ENCODE data around the gene CDK14. TPM values are rescaled to one million over a fixed set of nuclear protein-coding genes. Genes with fewer than 3 reads are reported as not detected.

The CDK14 gene
- polyA plus RNA-seq, 3 donors = 1.7 to 2.5 (median 2.1) TPM

DNA sequence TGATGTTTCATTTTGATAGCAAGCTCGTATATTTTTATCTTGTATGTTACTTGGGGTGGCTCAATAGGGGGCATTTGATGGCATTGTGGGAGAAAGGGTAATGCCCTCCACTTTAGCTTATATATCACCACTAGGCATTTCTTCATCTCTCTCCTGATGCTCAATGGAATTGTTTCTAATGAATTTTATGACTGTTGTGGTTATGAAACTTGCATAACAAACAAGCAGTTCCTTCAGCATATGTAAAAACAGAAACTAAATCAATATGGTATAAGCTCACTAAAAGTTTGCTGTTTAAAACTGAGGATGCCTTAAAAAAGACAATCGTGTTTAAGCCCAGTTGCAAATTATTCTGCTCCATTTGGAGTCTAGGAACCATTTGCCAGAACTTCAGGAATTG lies 75.5 kb downstream of the CDK14 start:
- H4K20me1 ChIP-seq (ENCODE audit: insufficient read depth, low read length) = no peaks in the 10 kb centered on the region
- peaks cover 4% of the 10 kb centered on the region for H3K79me2 ChIP-seq (ENCODE audit: insufficient read depth, low read length)
- intact Hi-C loops (cut with micrococcal nuclease) = no loop called here
- H3K27ac ChIP-seq (ENCODE audit: low read depth in 1 of 2, low read length in 2 of 2) = no peak overlapping the region
- H3K4me3 ChIP-seq (replicated peaks in 1 of 3; ENCODE audit: low read depth in 2 of 3, low read length in 3 of 3) = no peak overlapping the region
- Mint-ChIP-seq H3K9me3 (peaks cover 0 to 3% (median 0%) of the 10 kb centered on the region in 7 donors), H3K36me3 (peaks cover 4 to 6% of the 10 kb centered on the region in 2 donors), H3K27ac (no peak overlapping the region), H3K27me3 (ENCODE audit: low read depth in 3 of 3) (no peaks in the 10 kb centered on the region), H3K4me1 (peaks cover 10% of the 10 kb centered on the region), H3K4me3 (no peak overlapping the region)
- H3K9ac ChIP-seq (ENCODE audit: insufficient read depth, low read length, poor library complexity, severe bottlenecking) = no peak overlapping the region
- WGBS (ENCODE audit: insufficient coverage) = 100% methylated on average over 1 of the region's 2 CpGs
- H3K27me3 ChIP-seq (ENCODE audit: control insufficient read depth in 2 of 2, insufficient read depth in 2 of 2, low read length in 2 of 2) = no peaks in the 10 kb centered on the region
- DNase-seq = no peak
- H3K9me3 ChIP-seq (replicated peaks in 1 of 2; ENCODE audit: control insufficient read depth in 1 of 2, insufficient read depth in 1 of 2, low read length in 2 of 2) = no peaks in the 10 kb centered on the region
- no peaks in the 10 kb centered on the region for H3K36me3 ChIP-seq (replicated peaks in 1 of 2; ENCODE audit: control insufficient read depth in 1 of 2, insufficient read depth in 2 of 2, low read length in 2 of 2)
- TF ChIP-seq, protein P1, sequence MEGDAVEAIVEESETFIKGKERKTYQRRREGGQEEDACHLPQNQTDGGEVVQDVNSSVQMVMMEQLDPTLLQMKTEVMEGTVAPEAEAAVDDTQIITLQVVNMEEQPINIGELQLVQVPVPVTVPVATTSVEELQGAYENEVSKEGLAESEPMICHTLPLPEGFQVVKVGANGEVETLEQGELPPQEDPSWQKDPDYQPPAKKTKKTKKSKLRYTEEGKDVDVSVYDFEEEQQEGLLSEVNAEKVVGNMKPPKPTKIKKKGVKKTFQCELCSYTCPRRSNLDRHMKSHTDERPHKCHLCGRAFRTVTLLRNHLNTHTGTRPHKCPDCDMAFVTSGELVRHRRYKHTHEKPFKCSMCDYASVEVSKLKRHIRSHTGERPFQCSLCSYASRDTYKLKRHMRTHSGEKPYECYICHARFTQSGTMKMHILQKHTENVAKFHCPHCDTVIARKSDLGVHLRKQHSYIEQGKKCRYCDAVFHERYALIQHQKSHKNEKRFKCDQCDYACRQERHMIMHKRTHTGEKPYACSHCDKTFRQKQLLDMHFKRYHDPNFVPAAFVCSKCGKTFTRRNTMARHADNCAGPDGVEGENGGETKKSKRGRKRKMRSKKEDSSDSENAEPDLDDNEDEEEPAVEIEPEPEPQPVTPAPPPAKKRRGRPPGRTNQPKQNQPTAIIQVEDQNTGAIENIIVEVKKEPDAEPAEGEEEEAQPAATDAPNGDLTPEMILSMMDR (IDR thresholded peaks at IDR 0.05) = no peak
- H3K4me1 ChIP-seq (ENCODE audit: control insufficient read depth in 1 of 2, insufficient read depth in 2 of 2, low read length in 2 of 2) = peaks cover 0 to 1% of the 10 kb centered on the region in 2 donors
- H3K4me2 ChIP-seq (replicated peaks; ENCODE audit: extremely low read depth, low read length, poor library complexity, severe bottlenecking) = no peak overlapping the region
- no peak overlapping the region for H2AFZ ChIP-seq (ENCODE audit: insufficient read depth, low read depth, low read length, poor library complexity, severe bottlenecking)

DNA sequence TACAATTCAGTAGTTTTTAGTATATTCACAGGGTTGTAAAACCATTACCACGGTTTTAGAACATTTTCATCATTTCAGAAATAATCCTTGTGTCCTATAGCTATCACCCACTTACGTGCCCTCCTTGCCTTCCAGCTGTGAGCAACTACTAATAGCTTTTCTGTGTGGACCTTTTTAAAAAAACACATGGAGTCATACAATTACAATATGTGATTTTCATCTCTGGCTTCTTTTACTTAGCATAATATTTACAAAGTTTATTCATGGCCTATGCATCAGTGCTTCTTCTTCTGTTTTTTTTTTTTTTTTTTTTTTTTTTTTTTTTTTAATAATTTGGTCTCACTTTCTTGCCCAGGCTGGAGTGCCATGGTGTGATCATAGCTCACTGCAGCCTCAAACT lies 76.1 kb downstream of the CDK14 start:
- Mint-ChIP-seq H3K27me3 (ENCODE audit: low read depth in 3 of 3) (no peaks in the 10 kb centered on the region), H3K9me3 (peaks cover 0 to 3% (median 0%) of the 10 kb centered on the region in 7 donors), H3K4me1 (peaks cover 10% of the 10 kb centered on the region), H3K4me3 (no peak overlapping the region), H3K36me3 (peaks cover 4 to 6% of the 10 kb centered on the region in 2 donors), H3K27ac (no peak overlapping the region)
- intact Hi-C loops (cut with micrococcal nuclease) = no loop called here
- Histone ChIP-seq H3K4me1 (ENCODE audit: control insufficient read depth in 1 of 2, insufficient read depth in 2 of 2, low read length in 2 of 2) (no peaks in the 10 kb centered on the region), H3K27ac (ENCODE audit: low read depth in 1 of 2, low read length in 2 of 2) (no peak overlapping the region), H3K79me2 (ENCODE audit: insufficient read depth, low read length) (peaks cover 4% of the 10 kb centered on the region), H3K9me3 (replicated peaks in 1 of 2; ENCODE audit: control insufficient read depth in 1 of 2, insufficient read depth in 1 of 2, low read length in 2 of 2) (no peaks in the 10 kb centered on the region), H3K9ac (ENCODE audit: insufficient read depth, low read length, poor library complexity, severe bottlenecking) (no peak overlapping the region), H4K20me1 (ENCODE audit: insufficient read depth, low read length) (no peaks in the 10 kb centered on the region), H3K4me3 (replicated peaks in 1 of 3; ENCODE audit: low read depth in 2 of 3, low read length in 3 of 3) (no peak overlapping the region), H3K27me3 (ENCODE audit: control insufficient read depth in 2 of 2, insufficient read depth in 2 of 2, low read length in 2 of 2) (no peaks in the 10 kb centered on the region), H3K36me3 (replicated peaks in 1 of 2; ENCODE audit: control insufficient read depth in 1 of 2, insufficient read depth in 2 of 2, low read length in 2 of 2) (no peaks in the 10 kb centered on the region), H3K4me2 (replicated peaks; ENCODE audit: extremely low read depth, low read length, poor library complexity, severe bottlenecking) (no peak overlapping the region), H2AFZ (ENCODE audit: insufficient read depth, low read depth, low read length, poor library complexity, severe bottlenecking) (no peak overlapping the region)
- TF ChIP-seq, protein P1 (IDR thresholded peaks at IDR 0.05) = no peak
- WGBS (ENCODE audit: insufficient coverage) = 100% methylated on average over 1 of the region's 2 CpGs
- no peak for DNase-seq
